Body of pancreas (tissue), 4 donors: Measurements from ENCODE around the gene IGF2BP2.

Experiments
- CTCF ChIP-seq, 7 experiments: fragments of 450-650 bp in 4 of 7; fragments of 200-600 bp in 3 of 7; sonication (generic) in 3 of 7; IDR thresholded peaks; one replicate each; pipeline ENCODE4 v1.5.1; 2016 to 2019; ENCODE audit warnings: antibody characterized with exemption in 7 of 7
- POLR2A ChIP-seq, 3 donors: fragments of 450-650 bp; IDR thresholded peaks; one replicate each; pipeline ENCODE4 v1.6.1; 2016; ENCODE audit warnings: antibody characterized with exemption in 3 of 3, mild to moderate bottlenecking in 2 of 3

- TF ChIP-seq CTCF (IDR thresholded peaks at IDR 0.05) = no peak
- TF ChIP-seq POLR2A (IDR thresholded peaks at IDR 0.05) = no peak
Measured at GRCh38 chr3:185732782-185733181, 92.1 kb downstream of the IGF2BP2 start.
